HG02759 (cell line): Measurements from ENCODE around the gene BTNL8.
"Not testable (repeated sequence)": the region's sequence is repeated elsewhere in the genome, so short reads cannot be mapped to it uniquely, and the experiment has no call there.

ENCODE experiments used
- ATAC-seq: cut with Tn5 transposase; IDR thresholded peaks from one replicate; pipeline ENCODE4 v1.9.1; 2021; ENCODE audit warnings: mild to moderate bottlenecking, moderate library complexity; ENCODE audit not compliant: unreplicated experiment

BTNL8 gene

GRCh38 chr5:180874804-180875582 lies 24.0 kb upstream of the BTNL8 start:
- no peak for ATAC-seq

DNA sequence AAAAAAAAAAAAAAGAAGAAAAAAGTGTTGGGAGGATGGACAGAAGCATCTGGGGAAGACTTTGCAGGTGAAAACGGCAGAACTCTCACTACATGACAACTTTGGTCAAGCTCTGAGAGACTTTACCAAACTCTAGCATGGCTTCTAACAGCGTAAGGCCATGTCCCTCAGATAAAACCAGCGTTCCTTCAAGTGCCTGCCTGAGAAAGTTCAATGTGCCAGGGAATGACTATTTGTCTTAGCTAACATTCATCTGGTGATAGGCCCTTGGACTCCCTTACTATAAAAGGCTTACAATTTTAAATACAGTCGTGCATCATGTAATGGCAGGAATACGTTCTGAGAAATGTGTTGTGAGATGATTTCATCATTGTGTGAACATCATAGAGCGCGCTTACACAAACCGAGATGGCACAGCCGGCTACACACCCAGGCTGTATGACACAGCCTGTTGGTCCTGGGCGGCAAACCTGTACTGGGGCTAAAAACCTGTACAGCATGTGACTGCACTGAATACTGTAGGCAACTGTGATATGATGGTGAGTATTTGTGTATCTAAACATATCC lies 23.0 kb upstream of the BTNL8 start:
- ATAC-seq: no peak

GRCh38 chr5:180885845-180886529 lies 13.0 kb upstream of the BTNL8 start:
- ATAC-seq: not testable (repeated sequence)

- no peak for ATAC-seq
These were observed 9.6 kb upstream of the BTNL8 start for GRCh38 chr5:180889381-180889780.

DNA sequence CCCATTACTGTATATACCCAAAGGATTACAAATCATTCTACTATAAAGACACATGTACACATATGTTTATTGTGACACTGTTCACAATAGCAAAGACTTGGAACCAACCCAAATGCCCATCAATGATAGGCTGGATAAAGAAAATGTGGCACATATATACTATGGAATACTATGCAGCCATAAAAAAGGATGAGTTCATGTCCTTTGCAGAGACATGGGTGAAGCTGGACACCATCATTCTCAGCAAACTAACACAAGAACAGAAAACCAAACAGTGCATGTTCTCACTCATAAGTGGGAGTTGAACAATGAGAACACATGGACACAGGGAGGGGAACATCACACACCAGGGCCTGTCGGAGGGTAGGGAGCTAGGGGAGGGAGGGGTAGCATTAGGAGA lies 3.6 kb upstream of the BTNL8 start:
- ATAC-seq: not testable (repeated sequence)

DNA sequence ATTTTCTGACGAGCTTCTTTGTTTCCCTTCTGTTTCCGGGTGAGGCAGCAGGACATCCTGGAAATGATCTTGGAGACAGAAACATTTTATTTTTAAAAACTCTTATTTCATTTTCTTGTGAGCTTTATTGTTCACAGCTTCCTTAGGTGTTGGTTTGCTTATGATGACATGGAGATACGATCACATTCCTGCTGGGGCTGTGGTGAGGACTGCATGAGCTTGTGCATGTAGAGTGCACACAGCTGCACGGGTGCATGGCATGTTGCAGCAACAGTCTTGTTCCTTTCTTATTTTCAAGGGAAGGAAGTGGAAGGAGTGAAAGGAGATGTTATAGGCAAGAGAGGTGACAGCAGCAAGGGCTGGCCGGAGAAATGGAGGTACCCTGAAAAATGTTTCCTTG lies 1.2 kb downstream of the BTNL8 start:
- ATAC-seq: no peak

GRCh38 chr5:180901319-180902009 lies 2.5 kb downstream of the BTNL8 start:
- ATAC-seq: no peak

DNA sequence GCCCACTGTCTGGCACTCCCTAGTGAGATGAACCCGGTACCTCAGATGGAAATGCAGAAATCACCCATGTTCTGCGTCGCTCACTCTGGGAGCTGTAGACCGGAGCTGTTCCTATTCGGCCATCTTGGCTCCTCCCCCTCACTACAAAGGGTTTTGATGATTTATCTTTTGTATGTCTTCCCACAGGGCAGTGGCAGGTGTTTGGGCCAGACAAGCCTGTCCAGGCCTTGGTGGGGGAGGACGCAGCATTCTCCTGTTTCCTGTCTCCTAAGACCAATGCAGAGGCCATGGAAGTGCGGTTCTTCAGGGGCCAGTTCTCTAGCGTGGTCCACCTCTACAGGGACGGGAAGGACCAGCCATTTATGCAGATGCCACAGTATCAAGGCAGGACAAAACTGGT lies 9.4 kb downstream of the BTNL8 start:
- no peak for ATAC-seq

GRCh38 chr5:180908998-180909731 lies 10.2 kb downstream of the BTNL8 start:
- no peak for ATAC-seq

DNA sequence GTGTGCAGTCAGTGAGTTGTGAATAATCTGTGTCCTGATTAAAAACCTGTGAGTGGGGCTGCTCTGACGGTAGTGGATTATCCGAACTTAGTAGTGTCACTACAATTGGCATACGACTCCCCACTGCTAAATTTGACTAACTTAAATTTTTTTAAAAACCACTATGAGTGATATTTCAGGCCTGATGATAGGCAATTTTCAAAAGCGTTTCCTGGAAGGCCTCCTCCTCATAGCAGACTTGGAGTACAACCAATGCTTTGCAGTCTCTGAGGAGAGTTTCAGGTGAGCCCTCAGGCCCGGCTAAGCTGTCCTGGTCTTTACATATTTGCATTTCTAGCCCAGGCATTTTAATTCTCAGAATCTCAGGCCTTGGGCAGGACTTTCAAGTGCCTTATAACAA lies 10.8 kb downstream of the BTNL8 start:
- no peak for ATAC-seq

DNA sequence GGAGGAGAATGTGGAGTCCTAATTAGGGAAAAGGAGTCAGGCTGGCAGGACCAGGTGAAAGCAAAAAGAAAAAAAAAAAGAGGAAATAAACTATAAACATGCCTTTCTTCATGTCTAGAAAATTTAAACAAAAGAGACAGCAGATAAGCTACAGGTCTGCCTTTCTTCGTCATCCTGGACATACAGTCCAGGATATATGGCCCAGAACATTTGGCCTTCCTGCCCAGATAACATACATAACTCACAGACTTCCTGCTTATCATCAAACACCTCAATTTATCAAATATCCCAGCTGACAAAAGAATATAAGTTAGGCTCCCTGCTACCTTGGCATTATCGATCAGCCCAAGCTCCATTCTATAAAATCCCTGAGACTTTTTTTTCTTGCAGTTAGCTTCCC lies 11.2 kb downstream of the BTNL8 start:
- ATAC-seq: no peak

GRCh38 chr5:180910735-180911134 lies 11.8 kb downstream of the BTNL8 start:
- no peak for ATAC-seq

DNA sequence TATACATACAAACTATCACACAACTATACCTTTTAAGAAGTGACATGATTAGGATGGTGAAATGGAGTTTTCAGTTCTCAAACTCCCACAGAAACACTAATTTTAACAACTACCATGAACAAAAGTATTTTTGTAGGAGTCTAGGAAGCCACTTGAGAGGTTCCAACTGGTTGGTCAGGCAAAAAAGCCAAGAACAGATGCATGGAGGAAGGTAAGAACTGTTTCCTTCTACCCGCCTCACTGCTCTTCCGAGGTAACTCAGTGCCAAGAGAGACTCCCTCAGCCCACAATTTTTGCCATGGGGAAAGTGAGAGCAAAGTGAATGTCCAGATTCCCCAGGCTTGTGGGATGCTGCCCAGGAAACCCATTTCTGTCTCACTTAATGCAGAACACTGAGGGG lies 15.7 kb downstream of the BTNL8 start:
- no peak for ATAC-seq

DNA sequence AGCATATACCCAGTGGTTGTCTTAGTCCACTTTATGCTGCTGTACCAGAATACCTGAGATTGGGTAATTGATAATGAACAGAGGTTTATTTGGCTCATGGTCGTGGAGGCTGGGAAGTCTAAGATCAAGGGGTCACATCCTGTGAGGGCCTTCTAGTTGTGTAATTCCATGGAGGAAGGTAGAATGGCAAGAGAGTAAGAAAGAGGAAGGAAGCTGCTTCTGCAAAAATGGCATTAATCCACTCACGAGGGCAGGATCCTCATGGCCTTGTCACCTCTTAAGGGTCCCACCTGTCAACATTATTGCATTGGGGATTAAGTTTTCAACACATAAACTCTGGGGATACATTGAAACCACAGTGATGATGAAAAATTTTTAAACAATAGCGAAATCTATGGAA lies 17.0 kb downstream of the BTNL8 start:
- no peak for ATAC-seq

DNA sequence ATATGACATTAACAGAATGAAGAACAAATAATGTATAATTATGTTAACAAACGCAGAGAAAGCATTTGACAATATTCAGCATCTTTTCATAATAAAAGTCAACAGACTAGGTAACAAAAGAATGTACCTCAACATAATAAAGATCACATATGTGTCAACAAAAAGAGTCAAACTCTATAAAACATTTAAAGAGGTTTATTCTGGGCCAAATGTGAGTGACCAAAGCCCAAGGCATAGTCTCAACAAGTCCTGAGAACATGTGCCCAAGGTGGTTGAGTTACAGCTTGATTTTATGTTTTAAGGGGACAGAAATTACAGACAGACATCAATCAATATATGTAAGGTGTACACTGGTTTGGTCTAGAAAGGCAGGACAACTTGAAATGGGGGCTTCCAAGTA lies 19.4 kb downstream of the BTNL8 start:
- no peak for ATAC-seq

- no peak for ATAC-seq
These were observed 21.8 kb downstream of the BTNL8 start for GRCh38 chr5:180920710-180921109.

GRCh38 chr5:180922932-180923331 lies 24.0 kb downstream of the BTNL8 start:
- ATAC-seq: no peak

- no peak for ATAC-seq
These were observed 33.7 kb downstream of the BTNL8 start for GRCh38 chr5:180932660-180933059.

GRCh38 chr5:180935203-180935602 lies 36.2 kb downstream of the BTNL8 start:
- ATAC-seq: no peak

- no peak for ATAC-seq
These were observed 39.3 kb downstream of the BTNL8 start for GRCh38 chr5:180938294-180938693.
